HCT116 (cell line): ENCODE measurements around the gene NRIP3. TPM values are rescaled to one million over a fixed set of nuclear protein-coding genes. Genes with fewer than 3 reads are reported as not detected.
A peak's percentile ranks its signal among the peaks of the same experiment; 100 is the strongest.

ENCODE experiments used
- ATAC-seq: fragments of 200-7000 bp; cut with Tn5 transposase; 2 replicates; pipeline ENCODE4 v1.9.1; 2020; ENCODE audit warnings: mild to moderate bottlenecking, moderate library complexity
- BruUV-seq: library from RNA; stranded (reverse); fragments of 400-500 nt; replicated peaks from 2 replicates; lab custom pipeline; 2021; lab: Mats Ljungman, UMichigan
- CTCF ChIA-PET: fragments of 300-600 bp; sonication (Branson Sonifier 250); formaldehyde crosslinking; loops from one replicate; lab custom pipeline; 2021; ENCODE audit warnings: antibody characterized with exemption; lab: Charles Lee
- POLR2A ChIA-PET: fragments of 300-600, 350-600 bp; sonication (Branson Sonifier 250); formaldehyde crosslinking; loops from one replicate; lab custom pipeline; 2021; ENCODE audit warnings: antibody characterized with exemption; lab: Charles Lee
- RAD21 ChIA-PET, 2 experiments: fragments of 300-600 bp; sonication (Branson Sonifier 250); formaldehyde crosslinking; loops; one replicate each; lab custom pipeline; 2023; ENCODE audit warnings: low total read pairs in 2 of 2; ENCODE audit not compliant: uncharacterized antibody in 2 of 2, unreplicated experiment in 2 of 2, low non-redundant PET in 1 of 2; lab: Charles Lee
- DNase-seq: peaks from one replicate; pipeline ENCODE4 v3.0.0-alpha.2; 2010; ENCODE audit warnings: low read depth, low spot score
- H2AFZ ChIP-seq: fragments of 200-600 bp; shearing (Covaris generic), sonication (generic); 2 replicates; pipeline ENCODE4 v1.6.1; 2017; ENCODE audit warnings: low read depth, mixed run types, mixed read lengths, antibody characterized with exemption, low read length; ENCODE audit not compliant: poor library complexity, severe bottlenecking
- H3K27ac ChIP-seq: 2 replicates; pipeline ENCODE4 v1.5.1; 2012; ENCODE audit warnings: low read depth, low read length
- H3K27me3 ChIP-seq: fragments of 200-600 bp; sonication (generic); 2 replicates; pipeline ENCODE4 v1.6.1; 2016; ENCODE audit warnings: mixed run types, low read length, mixed read lengths; ENCODE audit not compliant: insufficient read depth
- H3K36me3 ChIP-seq, 2 experiments: fragments of 200-500 bp in 1 of 2; fragments of 200-600 bp in 1 of 2; sonication (Bioruptor generic) in 1 of 2; sonication (generic) in 1 of 2; 2 replicates each; pipeline versions ENCODE4 v1.5.1 to v1.6.1; 2014 to 2016; ENCODE audit warnings: low read length in 2 of 2, inconsistent platforms in 1 of 2, mixed read lengths in 1 of 2, mixed run types in 1 of 2; ENCODE audit not compliant: insufficient read depth in 2 of 2, control insufficient read depth in 1 of 2
- H3K4me1 ChIP-seq, 2 experiments: fragments of 200-600 bp in 1 of 2; sonication (generic) in 1 of 2; 2 replicates each; pipeline versions ENCODE4 v1.5.1 to v1.6.1; 2012 to 2017; ENCODE audit warnings: low read length in 2 of 2, inconsistent platforms in 1 of 2, mild to moderate bottlenecking in 1 of 2, mixed read lengths in 1 of 2, mixed run types in 1 of 2, moderate library complexity in 1 of 2; ENCODE audit not compliant: insufficient read depth in 2 of 2, control insufficient read depth in 1 of 2
- H3K4me2 ChIP-seq: fragments of 200-600 bp; sonication (generic); 2 replicates; pipeline ENCODE4 v1.6.1; 2017; ENCODE audit warnings: mixed run types, low read length, mixed read lengths
- H3K4me3 ChIP-seq, 2 experiments: fragments of 200-600 bp in 1 of 2; sonication (generic) in 1 of 2; replicated peaks in 1 of 2; 2 replicates each; pipeline ENCODE4 v1.5.1; 2011 to 2016; ENCODE audit warnings: low read length in 2 of 2, control low read depth in 1 of 2, low read depth in 1 of 2, mild to moderate bottlenecking in 1 of 2, mixed read lengths in 1 of 2, mixed run types in 1 of 2
- H3K79me2 ChIP-seq: fragments of 200-600 bp; sonication (generic); 2 replicates; pipeline ENCODE4 v1.6.1; 2017; ENCODE audit warnings: mild to moderate bottlenecking, mixed run types, low read length, moderate library complexity, mixed read lengths; ENCODE audit not compliant: insufficient read depth
- H3K9ac ChIP-seq: fragments of 200-600 bp; sonication (generic); 2 replicates; pipeline ENCODE4 v1.6.1; 2016; ENCODE audit warnings: low read length, mixed read lengths
- H3K9me2 ChIP-seq: fragments of 200-600 bp; sonication (generic), shearing (Covaris generic); 2 replicates; pipeline ENCODE4 v1.6.1; 2017; ENCODE audit warnings: mixed run types, mild to moderate bottlenecking, moderate library complexity; ENCODE audit not compliant: insufficient read depth
- H3K9me3 ChIP-seq, 2 experiments: fragments of 200-500 bp in 1 of 2; fragments of 200-600 bp in 1 of 2; sonication (Bioruptor generic) in 1 of 2; sonication (generic) in 1 of 2; 2 replicates each; pipeline ENCODE4 v1.6.1; 2014 to 2017; ENCODE audit warnings: low read length in 2 of 2, mixed read lengths in 2 of 2, inconsistent platforms in 1 of 2, low read depth in 1 of 2, mild to moderate bottlenecking in 1 of 2, mixed run types in 1 of 2, moderate library complexity in 1 of 2; ENCODE audit not compliant: control insufficient read depth in 1 of 2, insufficient read depth in 1 of 2
- H4K20me1 ChIP-seq: fragments of 200-600 bp; sonication (generic), shearing (Covaris generic); 2 replicates; pipeline ENCODE4 v1.6.1; 2017; ENCODE audit warnings: mixed run types, mild to moderate bottlenecking, moderate library complexity; ENCODE audit not compliant: insufficient read depth
- ATF3 ChIP-seq: IDR thresholded peaks from 2 replicates; pipeline ENCODE4 v1.6.1; 2012
- CEBPB ChIP-seq: IDR thresholded peaks from 2 replicates; pipeline ENCODE4 v1.6.1; 2012; ENCODE audit warnings: low read depth
- CTCF ChIP-seq, 3 experiments: fragments of 200-600 bp in 1 of 3; sonication (generic) in 1 of 3; IDR thresholded peaks in 2 of 3; conservative IDR thresholded peaks in 1 of 3; 2 replicates each; pipeline ENCODE4 v1.5.1; 2012 to 2017; ENCODE audit warnings: low read depth in 2 of 3, low read length in 2 of 3, antibody characterized with exemption in 1 of 3, borderline replicate concordance in 1 of 3, control low read depth in 1 of 3, mild to moderate bottlenecking in 1 of 3, mixed read lengths in 1 of 3, mixed run types in 1 of 3, moderate library complexity in 1 of 3; ENCODE audit not compliant: insufficient read depth in 1 of 3
- EGR1 ChIP-seq: IDR thresholded peaks from 2 replicates; pipeline ENCODE4 v1.6.1; 2012; ENCODE audit warnings: low read depth
- ELF1 ChIP-seq: IDR thresholded peaks from 2 replicates; pipeline ENCODE4 v1.6.1; 2012; ENCODE audit warnings: low read depth, borderline replicate concordance
- EZH2 ChIP-seq: fragments of 200-600 bp; sonication (generic); IDR thresholded peaks from 2 replicates; pipeline ENCODE4 v1.6.1; 2017; ENCODE audit warnings: antibody characterized with exemption, mixed run types
- EZH2phosphoT487 ChIP-seq: fragments of 200-600 bp; IDR thresholded peaks from 2 replicates; pipeline ENCODE4 v1.6.1; 2018; ENCODE audit warnings: antibody characterized with exemption, borderline replicate concordance
- FOSL1 ChIP-seq: IDR thresholded peaks from 2 replicates; pipeline ENCODE4 v1.6.1; 2012; ENCODE audit warnings: low read depth
- MAX ChIP-seq: IDR thresholded peaks from 2 replicates; pipeline ENCODE4 v1.6.1; 2012
- POLR2A ChIP-seq: IDR thresholded peaks from 2 replicates; pipeline ENCODE4 v1.7.0; 2011; ENCODE audit warnings: borderline replicate concordance; ENCODE audit not compliant: insufficient read depth, insufficient read length; ENCODE audit errors: extremely low read depth
- POLR2AphosphoS5 ChIP-seq: IDR thresholded peaks from 2 replicates; pipeline ENCODE4 v1.6.1; 2011; ENCODE audit warnings: mild to moderate bottlenecking, low read depth, low read length, moderate library complexity
- RAD21 ChIP-seq: IDR thresholded peaks from 2 replicates; pipeline ENCODE4 v1.6.1; 2012; ENCODE audit warnings: low read depth, mild to moderate bottlenecking
- SIN3A ChIP-seq: IDR thresholded peaks from 2 replicates; pipeline ENCODE4 v1.6.1; 2012; ENCODE audit warnings: low read depth
- SP1 ChIP-seq: IDR thresholded peaks from 2 replicates; pipeline ENCODE4 v1.6.1; 2012; ENCODE audit warnings: low read depth
- SRF ChIP-seq: IDR thresholded peaks from 2 replicates; pipeline ENCODE4 v1.6.1; 2012; ENCODE audit warnings: low read depth
- YY1 ChIP-seq: IDR thresholded peaks from 2 replicates; pipeline ENCODE4 v1.6.1; 2011; ENCODE audit warnings: low read length, low read depth, moderate library complexity, mild to moderate bottlenecking; ENCODE audit not compliant: insufficient replicate concordance; ENCODE audit errors: extremely low read depth
- ZBTB33 ChIP-seq: IDR thresholded peaks from 2 replicates; pipeline ENCODE4 v1.6.1; 2011; ENCODE audit warnings: mild to moderate bottlenecking, low read length, moderate library complexity; ENCODE audit not compliant: insufficient replicate concordance; ENCODE audit errors: extremely low read depth
- ZFX ChIP-seq: fragments of 450-650 bp; IDR thresholded peaks from 2 replicates; pipeline ENCODE4 v1.6.1; 2017
- ZNF274 ChIP-seq: fragments of 200-500 bp; sonication (Bioruptor generic); IDR thresholded peaks from 2 replicates; pipeline ENCODE4 v1.6.1; 2014; ENCODE audit warnings: mild to moderate bottlenecking, low read depth, low read length, inconsistent platforms
- intact Hi-C: fragments of 100-400 bp; cut with micrococcal nuclease; formaldehyde crosslinking; loops from 2 replicates; pipeline ENCODE4 v1.10.0; 2022
- total RNA-seq: library from RNA; stranded (reverse); gene quantifications from one replicate; pipeline ENCODE4 v1.2.1, GENCODE V29; 2021; ENCODE audit not compliant: unreplicated experiment

The NRIP3 gene
- total RNA-seq, 1 experiment from 2014 or later: 0.15 TPM

- Histone ChIP-seq H4K20me1 (no peaks in the 10 kb centered on the region), H3K27me3 (no peaks in the 10 kb centered on the region), H3K9me3 (no peaks in the 10 kb centered on the region), H3K79me2 (no peaks in the 10 kb centered on the region), H3K4me3 (no peak overlapping the region), H3K36me3 (peaks cover under 1 to 2% of the 10 kb centered on the region in 2 experiments; a peak in 1 of 4 replicates), H3K27ac (no peak overlapping the region), H3K9ac (no peak overlapping the region), H3K4me2 (no peak overlapping the region), H3K9me2 (no peaks in the 10 kb centered on the region), H2AFZ (no peak overlapping the region)
- intact Hi-C loops: no loop called here
- BruUV-seq: TSS peak; percentile 38
- CTCF ChIA-PET: interaction anchor here (3.2 kb wide), 1 partner anchor 12 kb away, joined by 14 read pairs; no protein-coding TSS in a partner anchor
- ATAC-seq: no peak
- DNase-seq: no peak
- POLR2A ChIA-PET: no interaction called here
- TF ChIP-seq SP1 (no peak), RAD21 (no peak), SIN3A (no peak), POLR2A (no peak), ZBTB33 (no peak), FOSL1 (no peak), YY1 (no peak), EZH2phosphoT487 (no peak), ELF1 (no peak), CTCF (IDR thresholded peaks at IDR 0.05 in 2 of 3, conservative IDR thresholded peaks at IDR 0.05 in 1 of 3; ENCODE audit: borderline replicate concordance in 1 of 3, insufficient read depth in 1 of 3, low read depth in 2 of 3, low read length in 2 of 3) (no peak), MAX (no peak), POLR2AphosphoS5 (no peak), SRF (no peak), ATF3 (no peak), ZNF274 (no peak), ZFX (no peak), CEBPB (no peak), EZH2 (no peak), EGR1 (no peak)
- TF ChIP-seq, all 23 proteins: peak for 0
- no peaks in the 10 kb centered on the region for H3K4me1 ChIP-seq
- RAD21 ChIA-PET: no interaction called here
Measured at GRCh38 chr11:8947230-8947943, 56.4 kb downstream of the NRIP3 start.
